DND-41 (cell line): ENCODE data around the gene MTPN.

Experiments
- ATAC-seq: fragments of 200-7000 bp; cut with Tn5 transposase; 3 replicates; pipeline ENCODE4 v1.9.1; 2021; ENCODE audit warnings: low read depth; ENCODE audit not compliant: insufficient read depth
- DNase-seq: peaks from one replicate; pipeline ENCODE4 v3.0.0-alpha.2; 2020
- H2AFZ ChIP-seq: 2 replicates; pipeline ENCODE4 v1.6.0; 2012; ENCODE audit warnings: low read depth, low read length
- H3K27ac ChIP-seq: 2 replicates; pipeline ENCODE4 v1.5.1; 2012; ENCODE audit warnings: low read length, inconsistent platforms
- H3K27me3 ChIP-seq: fragments of 200-600 bp; sonication (generic); 2 replicates; pipeline ENCODE4 v1.6.0; 2012; ENCODE audit warnings: low read length, mild to moderate bottlenecking, inconsistent platforms; ENCODE audit not compliant: insufficient read depth, poor library complexity
- H3K36me3 ChIP-seq: 2 replicates; pipeline ENCODE4 v1.5.1; 2012; ENCODE audit warnings: low read length, inconsistent platforms; ENCODE audit not compliant: insufficient read depth
- H3K4me1 ChIP-seq: 2 replicates; pipeline ENCODE4 v1.5.1; 2012; ENCODE audit warnings: mild to moderate bottlenecking, low read length; ENCODE audit not compliant: insufficient read depth
- H3K4me2 ChIP-seq: 2 replicates; pipeline ENCODE4 v1.6.0; 2012; ENCODE audit warnings: mild to moderate bottlenecking, moderate library complexity, low read length, inconsistent platforms; ENCODE audit not compliant: insufficient read depth
- H3K4me3 ChIP-seq, 2 experiments: fragments of 200-600 bp in 1 of 2; shearing (Covaris generic) in 1 of 2; 2 replicates each; pipeline ENCODE4 v1.5.1; 2012 to 2016; ENCODE audit warnings: inconsistent platforms in 2 of 2, low read length in 2 of 2, mild to moderate bottlenecking in 2 of 2, low read depth in 1 of 2, moderate library complexity in 1 of 2
- H3K79me2 ChIP-seq: 2 replicates; pipeline ENCODE4 v1.6.0; 2012; ENCODE audit warnings: low read length, inconsistent platforms; ENCODE audit not compliant: insufficient read depth
- H3K9ac ChIP-seq: 2 replicates; pipeline ENCODE4 v1.6.0; 2012; ENCODE audit warnings: low read depth, mild to moderate bottlenecking, inconsistent platforms, low read length, moderate library complexity
- H3K9me3 ChIP-seq: 2 replicates; pipeline ENCODE4 v1.5.1; 2012; ENCODE audit warnings: low read length, moderate library complexity, mild to moderate bottlenecking, inconsistent platforms; ENCODE audit not compliant: insufficient read depth, severe bottlenecking
- H4K20me1 ChIP-seq: 2 replicates; pipeline ENCODE4 v1.6.0; 2012; ENCODE audit warnings: low read length; ENCODE audit not compliant: insufficient read depth
- CTCF ChIP-seq: IDR thresholded peaks from 2 replicates; pipeline ENCODE4 v1.5.1; 2012; ENCODE audit warnings: borderline replicate concordance, low read length, moderate library complexity, mild to moderate bottlenecking; ENCODE audit not compliant: poor library complexity, severe bottlenecking; ENCODE audit errors: extremely low read depth
- EZH2 ChIP-seq: IDR thresholded peaks from 3 replicates; pipeline ENCODE4 v1.6.1; 2012; ENCODE audit warnings: borderline replicate concordance, low read depth, mild to moderate bottlenecking, moderate library complexity, low read length, inconsistent platforms; ENCODE audit not compliant: severe bottlenecking

Gene MTPN

GRCh38 chr7:135934651-135935050, 42.5 kb downstream of the MTPN start:
- Histone ChIP-seq H3K4me3 (no peak overlapping the region), H3K79me2 (peaks cover 75% of the 10 kb centered on the region), H3K9me3 (no peaks in the 10 kb centered on the region), H3K9ac (no peak overlapping the region), H2AFZ (no peak overlapping the region), H4K20me1 (peaks cover 36% of the 10 kb centered on the region), H3K36me3 (peaks cover 21% of the 10 kb centered on the region), H3K4me2 (no peak overlapping the region), H3K27me3 (no peaks in the 10 kb centered on the region), H3K4me1 (no peaks in the 10 kb centered on the region), H3K27ac (no peak overlapping the region)
- ATAC-seq (no peak), DNase-seq (no peak)
- TF ChIP-seq CTCF (no peak), EZH2 (no peak)

GRCh38 chr7:135933509-135934188, 43.5 kb downstream of the MTPN start:
- no peaks in the 10 kb centered on the region for H3K9me3 ChIP-seq
- H3K4me1 ChIP-seq: no peaks in the 10 kb centered on the region
- DNase-seq (no peak), ATAC-seq (peak; percentile 22; the same call in 1 of the 3 replicates)
- H3K27ac ChIP-seq: no peak overlapping the region
- H3K4me2 ChIP-seq: no peak overlapping the region
- peaks cover 29% of the 10 kb centered on the region for H3K36me3 ChIP-seq
- H3K9ac ChIP-seq: no peak overlapping the region
- H3K4me3 ChIP-seq: no peak overlapping the region
- peaks cover 36% of the 10 kb centered on the region for H4K20me1 ChIP-seq
- no peaks in the 10 kb centered on the region for H3K27me3 ChIP-seq
- TF ChIP-seq EZH2 (no peak), CTCF (no peak)
- peaks cover 66% of the 10 kb centered on the region for H3K79me2 ChIP-seq
- no peak overlapping the region for H2AFZ ChIP-seq

- TF ChIP-seq EZH2 (no peak), CTCF (no peak)
- H3K79me2 ChIP-seq: peaks cover 53% of the 10 kb centered on the region
- no peak for ATAC-seq
- H3K4me3 ChIP-seq: no peak overlapping the region
- no peak overlapping the region for H3K27ac ChIP-seq
- peaks cover 34% of the 10 kb centered on the region for H3K36me3 ChIP-seq
- no peak overlapping the region for H3K9ac ChIP-seq
- no peaks in the 10 kb centered on the region for H3K9me3 ChIP-seq
- H3K4me2 ChIP-seq: no peak overlapping the region
- no peak overlapping the region for H2AFZ ChIP-seq
- H3K4me1 ChIP-seq: no peaks in the 10 kb centered on the region
- no peak for DNase-seq
- H4K20me1 ChIP-seq: peaks cover 36% of the 10 kb centered on the region
- no peaks in the 10 kb centered on the region for H3K27me3 ChIP-seq
Measured at GRCh38 chr7:135932131-135932530, 45.0 kb downstream of the MTPN start.
